ENCODE results near the gene PCSK6.

GRCh38 chr15:101254157-101255050 lies 235.1 kb downstream of the PCSK6 start:
- TF ChIP-seq, protein P1, sequence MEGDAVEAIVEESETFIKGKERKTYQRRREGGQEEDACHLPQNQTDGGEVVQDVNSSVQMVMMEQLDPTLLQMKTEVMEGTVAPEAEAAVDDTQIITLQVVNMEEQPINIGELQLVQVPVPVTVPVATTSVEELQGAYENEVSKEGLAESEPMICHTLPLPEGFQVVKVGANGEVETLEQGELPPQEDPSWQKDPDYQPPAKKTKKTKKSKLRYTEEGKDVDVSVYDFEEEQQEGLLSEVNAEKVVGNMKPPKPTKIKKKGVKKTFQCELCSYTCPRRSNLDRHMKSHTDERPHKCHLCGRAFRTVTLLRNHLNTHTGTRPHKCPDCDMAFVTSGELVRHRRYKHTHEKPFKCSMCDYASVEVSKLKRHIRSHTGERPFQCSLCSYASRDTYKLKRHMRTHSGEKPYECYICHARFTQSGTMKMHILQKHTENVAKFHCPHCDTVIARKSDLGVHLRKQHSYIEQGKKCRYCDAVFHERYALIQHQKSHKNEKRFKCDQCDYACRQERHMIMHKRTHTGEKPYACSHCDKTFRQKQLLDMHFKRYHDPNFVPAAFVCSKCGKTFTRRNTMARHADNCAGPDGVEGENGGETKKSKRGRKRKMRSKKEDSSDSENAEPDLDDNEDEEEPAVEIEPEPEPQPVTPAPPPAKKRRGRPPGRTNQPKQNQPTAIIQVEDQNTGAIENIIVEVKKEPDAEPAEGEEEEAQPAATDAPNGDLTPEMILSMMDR (IDR thresholded peaks at IDR 0.05): no peak
- TF ChIP-seq, protein P2, sequence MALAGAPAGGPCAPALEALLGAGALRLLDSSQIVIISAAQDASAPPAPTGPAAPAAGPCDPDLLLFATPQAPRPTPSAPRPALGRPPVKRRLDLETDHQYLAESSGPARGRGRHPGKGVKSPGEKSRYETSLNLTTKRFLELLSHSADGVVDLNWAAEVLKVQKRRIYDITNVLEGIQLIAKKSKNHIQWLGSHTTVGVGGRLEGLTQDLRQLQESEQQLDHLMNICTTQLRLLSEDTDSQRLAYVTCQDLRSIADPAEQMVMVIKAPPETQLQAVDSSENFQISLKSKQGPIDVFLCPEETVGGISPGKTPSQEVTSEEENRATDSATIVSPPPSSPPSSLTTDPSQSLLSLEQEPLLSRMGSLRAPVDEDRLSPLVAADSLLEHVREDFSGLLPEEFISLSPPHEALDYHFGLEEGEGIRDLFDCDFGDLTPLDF (CRISPR knock-in tag; IDR thresholded peaks at IDR 0.05): no peak
- TF ChIP-seq NR3C1 (CRISPR knock-in tag; conservative IDR thresholded peaks at IDR 0.05; ENCODE audit: low read depth): no peak
- no peak for TF ChIP-seq TEAD4 (CRISPR knock-in tag; IDR thresholded peaks at IDR 0.05)
- TF ChIP-seq CREM (CRISPR knock-in tag; IDR thresholded peaks at IDR 0.05): no peak
- TF ChIP-seq MXD4 (CRISPR knock-in tag; IDR thresholded peaks at IDR 0.05; ENCODE audit: borderline replicate concordance): no peak
- no peak for TF ChIP-seq NFE2L1 (CRISPR knock-in tag; IDR thresholded peaks at IDR 0.05)
- TF ChIP-seq ZNF512 (CRISPR knock-in tag; IDR thresholded peaks at IDR 0.05; ENCODE audit: borderline replicate concordance): no peak
- TF ChIP-seq SP1 (CRISPR knock-in tag; conservative IDR thresholded peaks at IDR 0.05): no peak
